ENCODE measurements around the gene JAML. TPM values are rescaled to one million over a fixed set of nuclear protein-coding genes. Genes with fewer than 3 reads are reported as not detected.
"Not testable (repeated sequence)": the region's sequence is repeated elsewhere in the genome, so short reads cannot be mapped to it uniquely, and the experiment has no call there.

Gene JAML
- total and polyA plus RNA-seq, 4 experiments from 2014 or later: 115 to 194 (median 142) TPM

GRCh38 chr11:118194835-118195627 is 29.8 kb downstream of the JAML start:
- Histone ChIP-seq H3K4me3 (ENCODE audit: low read length in 2 of 2) (no peak overlapping the region), H3K9me3 (ENCODE audit: control insufficient read depth in 1 of 2, low read length in 2 of 2) (no peaks in the 10 kb centered on the region), H3K27me3 (ENCODE audit: insufficient read depth, low read length) (no peaks in the 10 kb centered on the region), H3K27ac (ENCODE audit: low read depth, low read length) (no peak overlapping the region), H3K36me3 (ENCODE audit: insufficient read depth, low read length) (peaks cover 27% of the 10 kb centered on the region), H3K4me1 (ENCODE audit: insufficient read depth, low read length) (peaks cover 14% of the 10 kb centered on the region)
- H3K36me3 Mint-ChIP-seq: peaks cover 58 to 64% of the 10 kb centered on the region in 2 donors
- ChIA-PET POLR2A (ENCODE audit: partially characterized antibody) (no interaction called here), CTCF (ENCODE audit: partially characterized antibody) (interaction anchor here (1.9 to 2.0 kb wide), 2 partner anchors 97 to 100 kb away, joined by 5 to 9 read pairs; no protein-coding TSS in a partner anchor)
- H3K27me3 Mint-ChIP-seq: no peaks in the 10 kb centered on the region
- no peak overlapping the region for H3K4me3 Mint-ChIP-seq
- H3K27ac Mint-ChIP-seq: no peak overlapping the region
- H3K9me3 Mint-ChIP-seq: peaks cover 0 to 24% (median 11%) of the 10 kb centered on the region in 8 donors
- intact Hi-C loops (cut with micrococcal nuclease): no loop called here
- peaks cover 3 to 14% (median 8%) of the 10 kb centered on the region in 4 donors for H3K4me1 Mint-ChIP-seq
- peak in 1 of 5 donors; percentile 20 for DNase-seq

GRCh38 chr11:118193910-118194566 is 30.8 kb downstream of the JAML start:
- POLR2A ChIA-PET (ENCODE audit: partially characterized antibody): no interaction called here
- CTCF ChIA-PET (ENCODE audit: partially characterized antibody): interaction anchor here (1.5 kb wide), 1 partner anchor 97 kb away, joined by 6 read pairs; no protein-coding TSS in a partner anchor
- Histone ChIP-seq H3K4me3 (ENCODE audit: low read length in 2 of 2) (no peak overlapping the region), H3K36me3 (ENCODE audit: insufficient read depth, low read length) (peaks cover 27% of the 10 kb centered on the region), H3K27me3 (ENCODE audit: insufficient read depth, low read length) (no peaks in the 10 kb centered on the region), H3K4me1 (ENCODE audit: insufficient read depth, low read length) (peaks cover 12% of the 10 kb centered on the region), H3K9me3 (ENCODE audit: control insufficient read depth in 1 of 2, low read length in 2 of 2) (no peaks in the 10 kb centered on the region), H3K27ac (ENCODE audit: low read depth, low read length) (no peak overlapping the region)
- Mint-ChIP-seq H3K27me3 (peaks cover 0 to 3% of the 10 kb centered on the region in 2 donors), H3K4me3 (no peak overlapping the region), H3K36me3 (peaks cover 56 to 64% of the 10 kb centered on the region in 2 donors), H3K9me3 (peaks cover 0 to 29% (median 12%) of the 10 kb centered on the region in 8 donors), H3K4me1 (peaks cover 3 to 12% (median 7%) of the 10 kb centered on the region in 4 donors), H3K27ac (no peak overlapping the region)
- DNase-seq: no peak
- intact Hi-C loops (cut with micrococcal nuclease): no loop called here

GRCh38 chr11:118192817-118193216 is 32.0 kb downstream of the JAML start:
- H3K9me3 Mint-ChIP-seq: peaks cover 0 to 29% (median 12%) of the 10 kb centered on the region in 8 donors
- CTCF ChIA-PET (ENCODE audit: partially characterized antibody): interaction anchor here (1.5 kb wide), 1 partner anchor 98 kb away, joined by 6 read pairs; no protein-coding TSS in a partner anchor

GRCh38 chr11:118190942-118191506 is 33.8 kb downstream of the JAML start:
- CTCF ChIA-PET (ENCODE audit: partially characterized antibody); H3K9me3 ChIP-seq (ENCODE audit: control insufficient read depth in 1 of 2, low read length in 2 of 2); DNase-seq; H3K27ac ChIP-seq (ENCODE audit: low read depth, low read length); H3K4me3 ChIP-seq (ENCODE audit: low read length in 2 of 2); H3K4me1 ChIP-seq (ENCODE audit: insufficient read depth, low read length); H3K27me3 ChIP-seq (ENCODE audit: insufficient read depth, low read length); intact Hi-C loops (cut with micrococcal nuclease); H3K4me1 Mint-ChIP-seq; POLR2A ChIA-PET (ENCODE audit: partially characterized antibody); H3K27ac Mint-ChIP-seq: not testable (repeated sequence)
- peaks cover 6 to 11% of the 10 kb centered on the region in 2 donors for H3K27me3 Mint-ChIP-seq
- peaks cover 0 to 29% (median 12%) of the 10 kb centered on the region in 8 donors for H3K9me3 Mint-ChIP-seq
- H3K36me3 ChIP-seq (ENCODE audit: insufficient read depth, low read length): peaks cover 14% of the 10 kb centered on the region
- peaks cover 37 to 45% of the 10 kb centered on the region in 2 donors for H3K36me3 Mint-ChIP-seq
- peak overlapping the region in 1 of 8 donors; percentile 9 for H3K4me3 Mint-ChIP-seq

More at GRCh38 chr11:118192817-118193216, 32.0 kb downstream of the JAML start:
- intact Hi-C loops (cut with micrococcal nuclease); DNase-seq; H3K27me3 ChIP-seq (ENCODE audit: insufficient read depth, low read length); H3K27me3 Mint-ChIP-seq; H3K4me3 Mint-ChIP-seq; H3K4me3 ChIP-seq (ENCODE audit: low read length in 2 of 2); H3K4me1 ChIP-seq (ENCODE audit: insufficient read depth, low read length); H3K4me1 Mint-ChIP-seq; H3K27ac ChIP-seq (ENCODE audit: low read depth, low read length); H3K9me3 ChIP-seq (ENCODE audit: control insufficient read depth in 1 of 2, low read length in 2 of 2): not testable (repeated sequence)
- H3K36me3 ChIP-seq (ENCODE audit: insufficient read depth, low read length): peaks cover 24% of the 10 kb centered on the region
- POLR2A ChIA-PET (ENCODE audit: partially characterized antibody): interaction anchor here (1.0 kb wide), 1 partner anchor 151 kb away, joined by 3 read pairs; the partner anchor contains the start of gene CD3G
- H3K36me3 Mint-ChIP-seq: peaks cover 46 to 54% of the 10 kb centered on the region in 2 donors
- peak overlapping the region in 1 of 7 donors; percentile 28 for H3K27ac Mint-ChIP-seq

DNA sequence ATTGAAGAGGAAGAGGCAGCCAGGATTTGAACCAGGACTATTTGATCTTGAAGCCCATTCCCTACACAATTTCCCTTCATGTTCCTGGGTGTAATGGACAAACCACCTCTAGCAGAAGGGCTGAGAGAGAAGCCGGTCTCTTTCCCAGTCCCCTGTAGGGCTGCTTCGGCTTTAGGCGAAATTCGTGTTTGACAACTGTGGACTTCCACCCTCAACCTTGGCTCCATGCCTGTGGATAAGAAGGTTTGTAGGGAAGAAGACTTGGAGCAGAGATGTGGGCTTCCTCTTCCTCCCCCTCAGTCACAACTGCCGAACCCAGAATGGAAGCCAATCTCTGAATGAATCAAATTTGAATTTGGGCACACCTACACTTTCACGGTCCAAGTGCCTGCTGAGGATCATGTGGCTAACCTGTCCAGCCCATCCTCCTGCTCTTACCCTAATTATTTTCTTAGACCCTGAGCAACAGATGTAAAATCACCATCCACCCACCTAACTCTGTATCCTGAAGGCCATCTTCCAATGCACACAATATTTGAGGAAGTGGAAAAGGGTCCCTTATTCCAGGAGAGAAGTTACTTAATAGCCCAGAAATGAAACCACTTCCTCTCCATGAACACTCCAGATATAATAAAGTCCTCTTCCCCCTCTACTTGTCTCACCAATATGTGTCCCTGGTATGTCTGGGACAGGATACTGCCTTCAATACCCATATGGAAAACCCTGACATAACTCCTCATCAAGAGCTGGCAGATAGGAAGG is 38.3 kb downstream of the JAML start:
- Mint-ChIP-seq H3K27me3 (peaks cover 6 to 19% of the 10 kb centered on the region in 2 donors), H3K4me1 (peaks cover 0 to 4% (median 0%) of the 10 kb centered on the region in 4 donors), H3K27ac (no peak overlapping the region), H3K4me3 (no peak overlapping the region), H3K9me3 (peaks cover 0 to 16% (median 8%) of the 10 kb centered on the region in 8 donors), H3K36me3 (peaks cover 4 to 7% of the 10 kb centered on the region in 2 donors)
- DNase-seq: no peak
- H3K9me3 ChIP-seq (ENCODE audit: control insufficient read depth in 1 of 2, low read length in 2 of 2): no peaks in the 10 kb centered on the region
- H3K4me3 ChIP-seq (ENCODE audit: low read length in 2 of 2): no peak overlapping the region
- H3K27me3 ChIP-seq (ENCODE audit: insufficient read depth, low read length): no peaks in the 10 kb centered on the region
- ChIA-PET CTCF (ENCODE audit: partially characterized antibody) (interaction anchor here (0.7 to 2.7 kb wide), 4 partner anchors 12 to 109 kb away, joined by 3 to 15 read pairs (median 8); no protein-coding TSS in a partner anchor), POLR2A (ENCODE audit: partially characterized antibody) (interaction anchor here (0.6 kb wide), 1 partner anchor 12 kb away, joined by 3 read pairs; no protein-coding TSS in a partner anchor)
- no peaks in the 10 kb centered on the region for H3K36me3 ChIP-seq (ENCODE audit: insufficient read depth, low read length)
- H3K4me1 ChIP-seq (ENCODE audit: insufficient read depth, low read length): no peaks in the 10 kb centered on the region
- intact Hi-C loops (cut with micrococcal nuclease): no loop called here
- H3K27ac ChIP-seq (ENCODE audit: low read depth, low read length): no peak overlapping the region

- H3K4me1 ChIP-seq (ENCODE audit: insufficient read depth, low read length): no peaks in the 10 kb centered on the region
- no peaks in the 10 kb centered on the region for H3K27me3 ChIP-seq (ENCODE audit: insufficient read depth, low read length)
- H3K27me3 Mint-ChIP-seq: peaks cover 6 to 19% of the 10 kb centered on the region in 2 donors
- H3K4me1 Mint-ChIP-seq: peaks cover 0 to 4% (median 0%) of the 10 kb centered on the region in 4 donors
- ChIA-PET POLR2A (ENCODE audit: partially characterized antibody) (no interaction called here), CTCF (ENCODE audit: partially characterized antibody) (interaction anchor here (0.9 to 2.7 kb wide), 4 partner anchors 13 to 109 kb away, joined by 3 to 15 read pairs (median 6); no protein-coding TSS in a partner anchor)
- no peak for DNase-seq
- no peak overlapping the region for H3K4me3 Mint-ChIP-seq
- no peak overlapping the region for H3K27ac ChIP-seq (ENCODE audit: low read depth, low read length)
- no peaks in the 10 kb centered on the region for H3K9me3 ChIP-seq (ENCODE audit: control insufficient read depth in 1 of 2, low read length in 2 of 2)
- no peaks in the 10 kb centered on the region for H3K36me3 ChIP-seq (ENCODE audit: insufficient read depth, low read length)
- no peak overlapping the region for H3K4me3 ChIP-seq (ENCODE audit: low read length in 2 of 2)
- H3K36me3 Mint-ChIP-seq: no peaks in the 10 kb centered on the region
- peak overlapping the region in 1 of 7 donors; percentile 39 for H3K27ac Mint-ChIP-seq
- intact Hi-C loops (cut with micrococcal nuclease): no loop called here
- peaks cover 0 to 8% (median 0%) of the 10 kb centered on the region in 8 donors for H3K9me3 Mint-ChIP-seq
Measured at GRCh38 chr11:118184784-118185579, 39.8 kb downstream of the JAML start.

All from CD4-positive, alpha-beta memory T cell (primary cell).